Measurements from ENCODE around the gene ATXN1.

DNA sequence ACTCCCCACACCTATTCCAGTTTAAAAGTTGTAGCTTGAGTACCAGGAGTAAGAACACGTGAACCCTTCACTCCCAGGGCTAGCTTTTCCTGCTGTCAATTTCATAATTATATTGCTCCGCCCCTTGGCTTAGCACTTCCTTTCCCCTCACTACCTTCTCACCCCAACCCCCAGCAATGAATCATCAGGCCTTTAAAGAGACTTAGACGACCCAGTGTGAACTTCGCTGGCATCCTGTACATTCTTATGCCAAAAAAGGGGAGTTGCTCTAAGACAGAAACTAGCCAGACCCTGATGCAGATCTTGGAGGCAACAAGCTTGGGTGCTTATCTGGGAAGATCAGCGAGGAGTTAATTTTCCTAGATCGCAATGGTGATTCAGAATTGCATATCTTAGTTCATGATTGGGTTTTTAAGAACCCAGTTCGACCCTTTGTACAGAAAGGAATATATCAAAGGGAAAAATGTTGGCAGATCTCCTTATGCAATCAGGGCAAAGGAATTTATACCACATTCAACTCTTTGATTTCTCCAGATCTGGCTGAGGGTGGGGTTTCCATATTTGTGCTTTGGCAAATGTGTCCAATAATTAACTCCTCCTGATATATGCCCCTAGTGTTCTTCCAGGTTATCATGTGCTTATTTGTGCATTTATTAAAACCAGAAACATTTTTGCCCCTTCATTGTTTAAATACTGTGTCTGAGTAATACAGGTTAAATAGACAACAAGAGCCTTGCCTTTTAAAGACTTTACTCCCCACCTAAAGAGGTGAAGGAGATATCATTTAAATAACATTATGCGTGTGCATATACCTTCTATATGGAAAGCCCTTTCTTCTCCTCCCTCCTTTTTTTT, 8.1 kb upstream of the ATXN1 start:
- TF ChIP-seq, protein P1, sequence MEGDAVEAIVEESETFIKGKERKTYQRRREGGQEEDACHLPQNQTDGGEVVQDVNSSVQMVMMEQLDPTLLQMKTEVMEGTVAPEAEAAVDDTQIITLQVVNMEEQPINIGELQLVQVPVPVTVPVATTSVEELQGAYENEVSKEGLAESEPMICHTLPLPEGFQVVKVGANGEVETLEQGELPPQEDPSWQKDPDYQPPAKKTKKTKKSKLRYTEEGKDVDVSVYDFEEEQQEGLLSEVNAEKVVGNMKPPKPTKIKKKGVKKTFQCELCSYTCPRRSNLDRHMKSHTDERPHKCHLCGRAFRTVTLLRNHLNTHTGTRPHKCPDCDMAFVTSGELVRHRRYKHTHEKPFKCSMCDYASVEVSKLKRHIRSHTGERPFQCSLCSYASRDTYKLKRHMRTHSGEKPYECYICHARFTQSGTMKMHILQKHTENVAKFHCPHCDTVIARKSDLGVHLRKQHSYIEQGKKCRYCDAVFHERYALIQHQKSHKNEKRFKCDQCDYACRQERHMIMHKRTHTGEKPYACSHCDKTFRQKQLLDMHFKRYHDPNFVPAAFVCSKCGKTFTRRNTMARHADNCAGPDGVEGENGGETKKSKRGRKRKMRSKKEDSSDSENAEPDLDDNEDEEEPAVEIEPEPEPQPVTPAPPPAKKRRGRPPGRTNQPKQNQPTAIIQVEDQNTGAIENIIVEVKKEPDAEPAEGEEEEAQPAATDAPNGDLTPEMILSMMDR (IDR thresholded peaks at IDR 0.05): no peak
- no peak for TF ChIP-seq POLR2A (IDR thresholded peaks at IDR 0.05)
